ENCODE data around the gene EDN1.

DNA sequence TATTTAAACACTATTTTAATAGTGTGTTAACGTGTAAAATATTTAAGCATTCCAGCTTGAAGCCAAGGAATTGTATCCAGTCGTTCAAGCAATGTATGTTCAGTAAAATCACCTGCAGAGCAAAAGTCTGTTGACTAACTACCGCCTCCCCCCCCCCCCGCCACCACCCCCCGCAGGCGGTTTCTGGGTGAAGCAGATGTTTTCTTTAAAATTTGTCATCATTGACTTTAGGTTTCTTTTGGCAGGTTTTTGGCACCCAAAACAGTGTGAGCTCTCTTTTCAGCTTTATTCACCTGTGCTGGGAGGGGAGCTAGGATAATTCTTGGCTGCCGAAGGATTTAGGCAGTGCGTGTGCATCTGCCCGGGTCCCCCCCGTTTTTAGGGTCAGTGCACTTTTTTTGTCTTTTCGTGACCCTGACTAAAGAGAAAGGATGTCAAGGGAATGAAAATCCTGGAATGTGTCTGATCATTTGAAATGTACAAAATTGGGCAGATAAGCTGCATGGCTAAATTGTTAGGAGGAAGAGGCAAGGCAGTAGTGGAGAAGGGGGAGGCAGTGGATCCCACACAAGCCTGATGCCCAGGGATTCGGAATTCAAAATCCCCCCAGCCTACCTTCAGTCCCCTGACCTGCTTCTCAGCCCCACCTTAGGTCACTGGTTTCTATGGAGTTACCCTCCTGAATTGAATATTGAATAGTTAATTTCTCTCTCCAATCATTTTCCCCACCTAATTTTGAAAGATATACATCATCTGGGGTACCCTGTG lies 1.1 kb downstream of the EDN1 start:
- TF ChIP-seq, protein P1, sequence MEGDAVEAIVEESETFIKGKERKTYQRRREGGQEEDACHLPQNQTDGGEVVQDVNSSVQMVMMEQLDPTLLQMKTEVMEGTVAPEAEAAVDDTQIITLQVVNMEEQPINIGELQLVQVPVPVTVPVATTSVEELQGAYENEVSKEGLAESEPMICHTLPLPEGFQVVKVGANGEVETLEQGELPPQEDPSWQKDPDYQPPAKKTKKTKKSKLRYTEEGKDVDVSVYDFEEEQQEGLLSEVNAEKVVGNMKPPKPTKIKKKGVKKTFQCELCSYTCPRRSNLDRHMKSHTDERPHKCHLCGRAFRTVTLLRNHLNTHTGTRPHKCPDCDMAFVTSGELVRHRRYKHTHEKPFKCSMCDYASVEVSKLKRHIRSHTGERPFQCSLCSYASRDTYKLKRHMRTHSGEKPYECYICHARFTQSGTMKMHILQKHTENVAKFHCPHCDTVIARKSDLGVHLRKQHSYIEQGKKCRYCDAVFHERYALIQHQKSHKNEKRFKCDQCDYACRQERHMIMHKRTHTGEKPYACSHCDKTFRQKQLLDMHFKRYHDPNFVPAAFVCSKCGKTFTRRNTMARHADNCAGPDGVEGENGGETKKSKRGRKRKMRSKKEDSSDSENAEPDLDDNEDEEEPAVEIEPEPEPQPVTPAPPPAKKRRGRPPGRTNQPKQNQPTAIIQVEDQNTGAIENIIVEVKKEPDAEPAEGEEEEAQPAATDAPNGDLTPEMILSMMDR (IDR thresholded peaks at IDR 0.05; ENCODE audit: low read length) = no peak
- no peak for TF ChIP-seq EZH2 (optimal IDR thresholded peaks at IDR 0.05; ENCODE audit: low read depth, low read length)
- TF ChIP-seq EZH2phosphoT487 (IDR thresholded peaks at IDR 0.05; ENCODE audit: low read length) = no peak
